Stimulated activated CD4-positive, alpha-beta T cell treated with anti-CD3 and anti-CD28 coated beads, TNF-alpha, amount 100 ng/mL, for 24 hours (primary cell): Measurements from ENCODE around the gene PLXNA2.

Experiments used
- DNase-seq, 3 experiments: peaks; one replicate each; pipeline ENCODE4 v3.0.0-alpha.2; 2020; ENCODE audit warnings: low read depth in 3 of 3

The PLXNA2 gene

DNA sequence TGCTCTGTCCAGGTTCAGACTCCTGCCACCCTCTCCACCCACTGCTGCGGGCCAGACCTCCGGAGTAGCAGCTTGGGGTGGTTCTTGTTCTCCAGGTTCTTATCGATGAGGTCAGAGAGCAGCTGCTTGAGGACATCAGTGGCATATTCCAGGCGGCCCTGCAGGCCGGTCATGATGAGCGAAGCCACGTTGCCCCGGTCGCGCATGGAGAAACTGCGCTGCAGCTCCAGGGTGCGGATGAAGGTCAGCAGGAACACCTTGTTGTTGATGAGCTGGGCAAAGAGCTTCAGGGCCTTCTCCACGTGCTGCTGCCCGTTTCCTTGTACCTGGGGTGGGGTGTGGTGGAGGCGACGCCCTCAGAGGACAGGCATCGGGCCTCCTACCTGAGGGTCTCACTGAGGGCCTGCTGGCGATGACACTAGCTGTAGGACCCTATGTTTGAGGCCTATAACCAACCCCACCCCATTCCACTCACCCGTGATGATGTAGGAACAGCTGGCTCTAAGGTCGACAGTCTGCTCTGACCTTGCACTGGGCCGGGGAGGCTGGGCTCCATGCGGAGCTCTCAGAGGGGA, 202.1 kb downstream of the PLXNA2 start:
- no peak for DNase-seq

DNA sequence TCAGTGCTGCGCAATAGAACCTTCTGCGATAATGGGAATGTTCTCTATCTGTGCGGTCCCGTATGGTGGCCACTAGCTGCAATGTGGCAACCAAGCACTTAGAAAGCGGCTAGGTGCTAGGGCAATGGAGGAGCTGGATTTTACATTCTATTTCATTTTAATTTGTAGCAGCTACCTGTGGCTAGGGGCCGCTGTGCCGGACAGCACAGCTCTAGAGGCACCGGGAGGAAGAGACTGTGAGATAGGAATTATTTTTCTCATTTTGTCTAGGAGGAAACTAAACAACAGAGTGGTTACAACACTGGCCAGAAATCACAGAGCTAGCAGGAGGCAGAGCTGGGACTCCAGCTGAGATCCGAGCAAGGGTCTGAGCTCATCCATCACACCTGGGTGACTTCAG, 202.7 kb downstream of the PLXNA2 start:
- no peak for DNase-seq

DNA sequence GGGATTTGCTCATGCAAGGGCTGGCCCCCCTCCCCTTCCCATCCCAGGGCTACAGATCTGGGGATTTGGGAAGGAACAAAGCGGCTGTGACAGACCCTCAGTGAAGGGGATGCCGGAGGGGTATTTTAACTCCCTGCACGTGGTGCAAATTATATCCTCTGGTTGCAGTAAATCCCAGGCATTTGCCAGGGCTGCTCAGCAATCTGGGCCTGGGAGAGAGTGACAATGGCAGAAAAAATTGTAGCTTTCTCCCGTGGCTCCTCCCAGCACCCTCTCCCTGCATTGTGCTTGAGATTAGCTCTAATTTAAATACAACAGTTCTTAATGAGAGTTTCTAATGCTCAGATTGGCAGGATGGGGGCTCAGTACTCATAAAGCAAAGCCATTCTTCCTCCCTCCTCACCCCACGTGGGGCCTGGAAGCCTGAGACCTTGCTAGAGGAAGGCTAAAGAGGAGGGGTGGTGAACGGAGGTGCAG, 203.3 kb downstream of the PLXNA2 start:
- DNase-seq: no peak

DNA sequence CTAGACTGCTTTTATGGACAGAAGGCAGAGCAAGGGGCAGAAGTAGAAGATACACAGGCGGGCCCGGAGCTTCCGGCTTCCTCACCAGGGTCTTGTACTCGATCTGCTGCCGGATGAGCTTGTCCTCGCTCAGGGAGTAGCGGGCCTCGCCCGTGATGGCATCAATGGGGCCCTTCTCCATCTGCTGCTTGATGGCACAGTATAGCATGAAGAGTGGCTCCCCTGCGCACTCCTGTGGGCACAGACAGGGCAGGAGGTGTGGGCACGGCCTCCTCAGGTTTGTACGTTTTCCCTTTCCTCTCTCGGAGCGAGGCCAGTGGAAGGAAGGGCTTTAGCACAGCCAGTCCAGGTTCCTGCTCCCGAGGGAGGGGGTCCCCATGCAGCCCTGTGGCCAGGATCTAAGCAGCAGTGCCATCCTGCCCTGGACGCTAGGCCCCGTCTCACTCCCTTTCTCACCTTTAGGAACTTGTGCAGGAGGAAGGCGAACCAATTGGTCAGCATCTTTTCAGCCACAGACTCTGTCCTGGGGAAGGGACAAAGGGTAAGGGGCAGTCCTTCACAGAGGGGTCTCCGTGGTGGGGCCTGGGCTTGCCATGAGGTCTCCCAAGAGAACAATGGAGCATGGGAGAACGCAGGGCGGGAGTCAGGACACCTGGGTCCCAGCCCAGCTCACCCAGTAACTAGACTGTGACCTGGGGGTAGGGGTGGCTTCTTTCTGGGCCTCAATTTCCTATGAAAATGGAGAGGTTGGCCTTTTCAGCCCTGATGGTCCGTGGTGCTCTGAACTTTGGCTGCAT, 204.4 kb downstream of the PLXNA2 start:
- no peak for DNase-seq

DNA sequence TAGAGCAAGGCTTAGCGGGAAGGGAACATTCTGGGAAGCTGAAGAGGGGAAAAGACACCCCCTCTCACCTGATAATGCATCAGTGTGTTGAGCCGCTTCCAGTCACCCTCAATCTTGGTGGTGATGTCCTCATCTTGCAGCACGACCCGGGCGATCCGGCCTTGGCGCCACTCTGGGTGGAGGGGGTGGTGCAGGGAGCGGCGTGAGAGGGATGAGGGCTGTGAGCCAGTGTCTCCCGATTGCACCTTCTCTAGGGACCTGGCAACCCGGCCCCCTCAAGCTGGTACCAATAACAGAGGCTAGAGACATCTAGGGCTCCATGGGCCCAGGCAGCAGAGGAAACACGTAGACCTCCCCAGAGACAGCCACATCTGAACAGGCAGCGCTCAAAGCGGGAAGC, 205.9 kb downstream of the PLXNA2 start:
- DNase-seq: no peak

DNA sequence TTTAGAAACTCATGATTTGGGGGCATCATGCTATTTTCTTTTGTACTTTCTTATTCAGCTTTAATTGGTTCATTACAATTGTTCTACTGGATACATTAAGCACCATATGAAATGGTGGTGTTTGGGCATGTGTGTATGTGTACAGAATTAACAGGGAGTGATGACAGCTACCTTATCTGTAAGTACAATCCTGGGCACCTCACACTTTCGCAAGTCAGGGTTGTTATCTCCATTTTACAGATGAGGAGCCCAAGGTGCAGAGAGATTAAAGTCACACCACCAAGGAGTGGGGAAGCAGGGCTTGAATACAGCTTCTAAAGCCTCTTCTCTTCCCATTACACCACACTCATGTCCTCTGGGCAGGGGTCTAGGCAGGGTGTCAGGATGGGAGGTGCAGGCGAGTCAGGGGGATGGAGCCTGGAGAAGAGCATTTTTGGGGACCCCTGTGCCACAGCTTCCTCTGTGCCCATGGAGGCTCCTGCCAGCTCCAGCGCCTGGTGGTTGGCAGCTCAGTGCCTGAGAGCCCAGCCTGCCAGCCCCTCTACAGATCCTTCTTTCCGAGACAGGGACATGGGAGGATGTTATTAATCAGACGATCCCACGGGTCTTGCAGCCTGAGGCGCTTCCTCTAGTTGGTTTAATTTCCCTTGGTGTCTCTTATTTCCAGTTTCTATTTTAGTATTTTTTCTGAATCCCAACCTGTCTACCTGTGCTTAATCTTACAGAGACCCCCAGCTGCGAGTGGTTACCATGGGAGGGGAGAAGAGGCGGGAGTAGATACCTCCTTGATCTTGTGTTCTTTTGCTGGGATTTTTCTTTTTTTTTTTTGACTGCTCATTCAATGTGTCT, 207.0 kb downstream of the PLXNA2 start:
- DNase-seq: no peak

DNA sequence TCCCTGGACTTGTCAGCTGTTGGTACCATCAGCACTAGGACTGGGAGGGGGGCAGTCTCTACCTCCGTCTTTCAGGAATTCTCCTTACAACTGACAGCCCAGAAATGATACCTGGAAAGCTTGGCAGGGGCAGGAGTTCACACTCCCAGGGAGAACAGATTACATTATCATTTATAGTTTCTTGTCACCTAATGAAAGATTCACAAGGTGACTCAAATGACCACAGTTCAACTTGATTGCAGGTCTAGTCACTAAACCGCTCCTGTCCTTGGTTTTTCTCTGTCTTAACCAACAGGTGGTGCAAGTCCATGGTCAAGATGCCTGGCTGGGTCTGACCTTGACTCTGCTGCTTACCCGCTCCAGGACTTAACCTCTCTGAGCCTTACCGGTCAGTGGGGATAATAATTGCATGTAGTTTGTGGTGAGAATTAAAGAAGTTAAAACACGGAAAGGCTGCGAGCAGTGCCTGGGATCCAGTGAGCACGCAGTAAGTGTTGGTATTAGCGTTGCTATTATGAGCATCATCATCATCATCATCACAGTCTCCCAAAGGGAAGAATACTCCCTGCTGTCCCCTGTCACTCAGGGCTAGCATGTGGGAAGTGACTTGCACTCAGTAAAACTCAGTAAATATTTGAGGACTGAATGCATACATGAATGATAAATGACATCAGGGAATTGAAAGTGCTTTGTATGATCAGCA, 207.9 kb downstream of the PLXNA2 start:
- no peak for DNase-seq

DNA sequence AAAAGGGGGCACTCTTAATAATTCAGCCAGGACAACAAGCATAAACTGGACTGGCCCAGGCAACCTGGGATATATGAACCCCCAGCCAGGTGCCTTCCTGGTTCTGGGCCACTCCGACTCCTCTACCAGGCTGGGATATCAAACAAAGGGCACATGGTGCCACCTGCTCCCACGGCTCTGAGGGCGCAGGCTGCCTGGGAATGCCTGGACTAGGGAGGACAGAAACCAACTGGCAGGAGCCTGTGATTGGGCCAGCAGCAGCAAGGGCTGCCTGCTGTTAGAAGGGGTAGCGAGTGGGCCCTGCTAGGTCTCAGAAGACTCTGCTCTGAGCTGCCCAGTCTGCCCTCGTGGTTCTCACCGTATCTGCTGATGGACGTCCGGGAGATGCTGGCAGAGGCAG, 210.0 kb downstream of the PLXNA2 start:
- no peak for DNase-seq

DNA sequence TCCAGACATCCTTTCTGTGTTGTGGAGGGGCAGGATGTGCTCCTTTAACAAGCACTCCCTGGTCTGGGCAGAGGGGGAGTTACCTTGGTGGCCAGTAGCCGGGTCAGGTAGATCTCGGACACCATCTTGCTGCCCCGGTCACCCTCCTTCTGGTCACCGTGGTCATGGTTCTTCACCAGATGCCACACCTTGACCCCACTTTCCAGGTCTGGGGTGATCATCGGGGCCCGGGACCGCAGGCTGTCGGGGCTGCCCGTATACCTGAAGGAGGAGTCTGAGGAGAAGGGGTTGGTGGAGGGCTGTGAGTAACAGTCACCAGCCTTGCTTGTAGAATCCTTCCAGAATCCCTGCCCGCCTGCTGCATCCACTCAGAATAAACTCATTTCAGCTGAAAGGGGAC, 210.9 kb downstream of the PLXNA2 start:
- no peak for DNase-seq

DNA sequence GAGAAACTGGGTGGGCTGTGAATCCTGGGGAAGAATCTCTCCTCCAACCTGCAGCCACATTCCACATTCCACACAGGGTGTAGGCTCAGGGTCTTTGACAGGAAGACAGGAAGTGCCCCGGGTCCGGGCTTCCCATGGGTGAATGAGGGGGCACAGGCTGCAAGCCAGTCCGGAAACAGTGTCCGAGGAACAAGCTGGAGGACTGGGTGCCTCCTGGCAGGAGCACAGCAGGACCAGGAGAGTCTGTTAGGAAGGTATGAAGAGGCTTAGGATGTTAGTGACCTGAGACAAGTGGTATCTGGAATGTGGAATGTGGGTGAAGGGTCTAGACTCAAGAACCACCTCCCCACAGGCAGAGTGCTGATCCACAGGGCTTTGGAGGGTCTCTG, 212.3 kb downstream of the PLXNA2 start:
- DNase-seq: no peak

DNA sequence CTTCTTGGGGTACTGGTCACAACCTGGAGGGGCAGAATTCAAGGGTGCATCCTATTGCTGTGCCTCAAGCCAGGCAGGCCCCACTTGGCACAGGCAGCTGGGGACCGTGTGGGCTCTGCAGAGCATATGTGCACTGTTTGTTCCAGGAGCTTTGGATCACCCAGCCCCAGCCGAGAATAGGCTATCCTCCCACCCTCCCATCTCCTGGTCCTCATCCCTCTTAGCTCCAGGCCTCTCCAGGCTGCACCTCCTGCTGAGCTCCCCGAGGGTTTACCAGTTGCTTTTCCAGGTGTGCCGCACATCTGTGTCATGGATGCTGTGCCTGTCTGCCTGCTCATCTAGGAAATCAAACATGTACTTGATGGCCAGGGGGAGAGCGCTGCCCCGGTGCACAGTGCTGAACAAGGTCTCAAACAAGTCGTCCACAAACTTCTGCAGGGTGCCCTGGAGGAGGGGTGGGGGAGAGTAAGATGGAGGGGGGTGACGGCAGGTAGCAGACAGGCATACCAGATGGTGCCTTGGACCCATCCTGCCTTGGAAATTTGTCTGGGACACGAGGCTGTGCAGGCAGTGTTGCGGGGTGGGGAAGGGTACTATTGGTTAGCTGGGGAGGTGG, 212.8 kb downstream of the PLXNA2 start:
- no peak for DNase-seq

DNA sequence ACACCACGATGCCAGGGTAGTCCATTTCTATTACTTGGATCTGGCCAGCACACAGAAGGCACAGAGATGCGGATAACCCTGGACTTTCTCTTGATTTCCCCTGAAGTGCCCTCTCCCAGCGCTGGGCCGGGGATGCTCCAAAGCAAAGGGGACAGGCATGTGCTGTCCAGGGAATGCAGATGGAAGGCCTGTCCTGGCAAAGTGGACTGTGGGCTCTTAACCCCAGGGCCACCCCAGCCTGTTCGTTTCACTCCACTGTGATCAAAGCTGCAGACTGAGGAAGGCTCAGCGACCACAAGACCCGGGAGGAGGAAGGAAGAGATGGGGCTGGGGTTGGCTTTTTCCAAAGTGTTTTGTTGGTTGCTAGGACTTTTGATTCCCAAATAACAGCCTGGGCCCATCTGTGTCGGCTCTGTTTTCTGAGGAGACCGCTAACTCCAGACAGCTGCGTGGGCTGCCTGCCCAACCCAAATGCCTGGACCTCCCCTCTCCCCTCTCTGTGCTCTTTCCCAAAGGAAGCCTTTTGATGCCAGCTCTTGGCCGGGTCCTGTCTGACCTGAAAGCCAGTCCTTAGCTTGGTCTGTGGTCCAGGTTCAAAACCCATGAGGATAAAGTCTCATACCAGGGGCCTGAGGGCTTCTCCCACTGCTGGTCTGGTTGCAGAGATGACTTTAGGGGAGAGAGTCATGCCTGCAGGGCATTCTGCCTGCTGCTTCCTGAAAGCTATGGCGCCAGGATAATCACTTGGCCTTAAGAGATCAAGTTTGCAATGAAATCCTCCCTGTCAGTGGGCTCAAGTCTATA, 213.7 kb downstream of the PLXNA2 start:
- no peak for DNase-seq

DNA sequence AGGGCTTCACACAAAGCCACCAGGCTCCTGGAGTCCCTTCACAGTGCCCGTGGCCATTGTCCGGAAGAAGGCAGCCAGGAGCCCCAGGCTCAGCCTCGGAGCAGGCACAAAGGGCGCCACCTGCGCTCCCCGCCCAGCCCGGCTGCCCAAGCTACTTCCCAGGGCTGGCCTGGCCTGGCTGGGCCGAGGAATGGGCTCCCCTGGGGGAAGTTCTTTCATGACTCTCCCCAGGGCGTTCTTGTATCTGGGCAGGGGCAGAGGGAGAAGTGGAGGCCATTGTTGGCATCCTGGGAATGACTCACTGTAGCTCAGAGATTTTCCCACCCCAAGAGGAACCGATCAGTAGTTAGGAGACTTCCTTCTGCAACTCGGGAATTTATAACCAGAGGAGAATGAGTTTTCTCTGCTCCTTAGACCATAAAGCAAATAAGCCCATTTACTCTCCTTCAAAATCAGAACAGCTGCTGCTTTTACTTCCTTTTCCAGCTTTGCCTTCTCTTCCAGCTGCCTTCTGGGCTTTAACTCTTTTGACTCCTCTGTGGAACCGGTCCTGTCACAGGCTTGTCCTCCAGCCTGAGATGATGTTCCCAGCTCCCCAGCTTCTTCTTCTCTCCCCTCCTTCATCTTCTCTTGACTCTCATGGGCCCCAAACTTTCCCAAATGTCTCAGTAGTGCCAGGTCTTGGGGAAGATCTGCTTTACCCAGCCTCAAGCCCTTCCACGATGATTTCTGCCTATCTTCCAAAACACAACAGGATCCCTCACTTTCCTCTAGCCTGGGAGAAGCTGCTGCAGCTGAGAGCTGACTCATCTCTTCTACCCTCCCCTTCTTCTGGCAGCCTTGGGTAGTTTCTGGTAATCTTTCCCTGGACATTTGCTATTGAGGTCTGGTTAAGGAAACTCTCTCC, 214.6 kb downstream of the PLXNA2 start:
- no peak for DNase-seq

DNA sequence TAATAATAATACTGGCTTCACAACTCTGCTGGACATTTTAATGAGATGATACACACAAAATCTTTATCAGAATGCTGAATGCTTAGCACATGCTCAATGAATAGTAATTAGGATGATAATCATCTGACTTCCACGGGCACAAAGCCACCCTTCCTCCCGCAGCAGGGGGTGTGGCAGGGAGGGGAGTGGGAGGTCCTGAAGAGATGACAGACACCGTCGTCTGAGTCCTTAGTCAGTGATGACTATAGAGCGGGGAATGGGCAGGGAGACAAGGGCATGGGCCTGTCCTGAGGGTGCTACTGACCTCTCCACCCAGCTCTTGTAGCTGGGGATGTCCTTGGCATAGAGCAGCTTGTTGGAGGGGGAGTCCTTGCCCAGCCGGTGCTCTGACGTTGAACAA, 215.7 kb downstream of the PLXNA2 start:
- DNase-seq: no peak

DNA sequence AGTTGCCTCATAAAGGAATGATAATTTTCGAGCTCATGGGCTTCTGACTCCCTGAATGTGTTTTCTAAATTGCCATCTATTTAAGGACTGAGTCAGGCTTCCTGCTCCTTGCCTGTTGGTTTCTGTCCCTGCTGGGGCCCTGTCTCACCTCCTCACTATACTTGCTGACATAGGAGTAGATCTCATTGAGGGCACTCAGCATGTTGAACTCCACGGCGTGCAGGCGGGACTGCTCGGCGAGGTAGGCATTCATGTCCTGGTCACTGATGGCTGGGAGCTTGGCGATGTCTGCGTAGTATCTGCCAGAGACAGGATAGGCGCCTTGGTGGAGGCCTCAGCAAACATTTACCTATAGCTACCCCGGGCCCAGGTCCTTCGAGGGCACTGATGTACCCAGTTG, 216.3 kb downstream of the PLXNA2 start:
- no peak for DNase-seq

DNA sequence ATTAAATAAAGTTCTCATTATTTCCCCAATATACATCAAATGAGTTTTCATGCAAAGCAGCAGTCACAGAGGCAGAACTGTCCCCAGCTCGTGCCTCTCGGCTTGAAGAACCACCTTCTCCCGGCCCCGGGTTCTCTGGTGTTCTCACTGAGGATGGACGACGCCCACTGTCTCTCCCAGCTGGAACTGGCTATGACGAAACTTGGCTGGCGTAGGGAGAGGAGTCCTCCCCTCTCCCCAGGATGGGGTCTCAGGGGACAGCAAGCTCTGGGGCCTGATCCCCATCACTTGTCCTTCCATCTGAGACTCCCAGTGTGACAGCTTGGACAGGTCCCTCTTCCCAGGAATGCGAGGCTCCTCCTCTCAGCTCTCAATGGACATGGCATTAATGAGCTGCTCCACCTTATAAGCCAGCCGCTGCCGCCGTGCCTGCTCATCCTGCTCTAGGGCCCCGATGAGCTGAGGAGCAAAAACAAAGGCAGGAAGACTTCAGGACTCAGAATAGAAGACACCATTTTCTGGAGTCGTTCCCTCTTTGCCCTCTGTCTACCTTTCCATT, 217.2 kb downstream of the PLXNA2 start:
- DNase-seq: no peak

DNA sequence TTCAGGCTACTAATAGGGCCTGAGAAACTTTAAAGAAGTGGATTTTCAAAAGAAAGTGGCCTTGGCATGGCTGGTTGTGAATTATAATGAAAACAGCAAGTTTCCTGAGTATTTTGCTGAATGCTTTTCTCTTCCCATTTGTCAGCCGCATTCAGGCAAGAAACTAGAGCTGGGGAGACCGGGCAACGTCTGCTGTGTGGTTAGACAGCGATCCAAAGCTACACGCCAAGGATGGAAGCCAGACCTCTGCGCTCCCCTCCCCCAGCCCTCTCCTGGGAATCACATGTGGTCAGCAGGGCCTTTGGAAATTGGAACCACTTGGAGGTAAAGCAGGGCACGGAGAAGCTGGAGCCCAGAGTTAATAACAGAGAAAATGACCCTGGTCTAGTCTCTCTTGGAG, 219.2 kb downstream of the PLXNA2 start:
- DNase-seq: no peak

DNA sequence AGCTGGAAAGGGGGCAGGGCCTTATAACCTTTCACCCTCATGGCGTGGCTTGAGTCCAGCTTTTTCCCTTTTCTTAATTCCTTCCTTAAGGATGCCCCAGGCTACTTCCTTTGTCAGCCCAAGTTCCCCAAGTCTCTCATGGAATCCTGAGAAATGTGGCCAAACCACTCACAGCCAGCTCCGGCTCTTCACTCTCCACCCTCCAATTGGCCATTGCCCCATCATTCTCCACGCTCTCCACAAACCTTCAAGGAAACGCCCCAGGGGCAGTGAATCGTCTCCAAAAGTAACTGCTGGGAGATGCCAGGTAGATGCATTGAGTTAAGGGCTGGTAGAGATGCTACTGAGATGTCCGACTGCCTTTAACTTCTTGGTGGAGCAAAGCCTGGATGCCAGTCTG, 219.8 kb downstream of the PLXNA2 start:
- DNase-seq: no peak

DNA sequence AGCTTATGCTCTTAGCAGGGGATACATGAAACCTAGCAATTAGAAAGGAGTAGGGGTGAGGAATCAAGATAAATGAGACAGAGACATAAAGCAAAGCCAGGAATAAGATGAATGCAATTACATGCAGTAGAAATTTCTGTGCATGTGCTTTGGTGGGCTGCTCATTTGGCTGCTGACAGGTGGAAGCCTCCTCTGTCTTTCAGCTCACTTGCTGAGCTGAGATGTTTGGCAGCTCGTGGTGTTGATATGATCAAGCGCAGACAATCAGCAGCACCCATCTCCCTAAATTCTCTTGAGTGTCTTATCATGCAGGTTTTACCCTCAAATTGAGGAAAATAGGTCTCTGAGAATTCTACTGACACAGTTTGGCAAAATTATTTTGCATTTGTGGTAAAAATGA, 224.9 kb downstream of the PLXNA2 start:
- DNase-seq: no peak
